ENCODE data around the gene PLD5.

DNA sequence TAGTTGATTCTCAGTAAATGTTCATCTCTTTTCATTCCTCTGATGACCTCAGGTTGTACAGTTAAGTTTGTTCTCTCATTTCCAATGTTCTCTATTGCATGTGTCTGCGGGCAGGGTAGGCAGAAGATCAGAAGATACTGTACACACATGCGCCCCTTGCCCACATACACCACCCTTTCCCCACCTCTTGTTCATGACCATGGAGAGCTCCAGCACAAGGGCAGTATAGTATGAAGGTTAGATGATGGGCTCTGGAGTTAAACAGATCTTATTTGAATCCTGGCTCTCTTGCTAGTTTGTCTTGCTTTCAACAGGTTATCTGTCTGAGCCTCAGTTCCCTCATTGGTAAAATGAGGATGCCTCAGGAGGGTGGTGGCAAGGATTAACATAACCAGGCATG is 17.8 kb upstream of the PLD5 start:
- TF ChIP-seq, protein P1, sequence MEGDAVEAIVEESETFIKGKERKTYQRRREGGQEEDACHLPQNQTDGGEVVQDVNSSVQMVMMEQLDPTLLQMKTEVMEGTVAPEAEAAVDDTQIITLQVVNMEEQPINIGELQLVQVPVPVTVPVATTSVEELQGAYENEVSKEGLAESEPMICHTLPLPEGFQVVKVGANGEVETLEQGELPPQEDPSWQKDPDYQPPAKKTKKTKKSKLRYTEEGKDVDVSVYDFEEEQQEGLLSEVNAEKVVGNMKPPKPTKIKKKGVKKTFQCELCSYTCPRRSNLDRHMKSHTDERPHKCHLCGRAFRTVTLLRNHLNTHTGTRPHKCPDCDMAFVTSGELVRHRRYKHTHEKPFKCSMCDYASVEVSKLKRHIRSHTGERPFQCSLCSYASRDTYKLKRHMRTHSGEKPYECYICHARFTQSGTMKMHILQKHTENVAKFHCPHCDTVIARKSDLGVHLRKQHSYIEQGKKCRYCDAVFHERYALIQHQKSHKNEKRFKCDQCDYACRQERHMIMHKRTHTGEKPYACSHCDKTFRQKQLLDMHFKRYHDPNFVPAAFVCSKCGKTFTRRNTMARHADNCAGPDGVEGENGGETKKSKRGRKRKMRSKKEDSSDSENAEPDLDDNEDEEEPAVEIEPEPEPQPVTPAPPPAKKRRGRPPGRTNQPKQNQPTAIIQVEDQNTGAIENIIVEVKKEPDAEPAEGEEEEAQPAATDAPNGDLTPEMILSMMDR (conservative IDR thresholded peaks at IDR 0.05; ENCODE audit: low read depth, low read length): no peak
- TF ChIP-seq EZH2 (IDR thresholded peaks at IDR 0.05; ENCODE audit: borderline replicate concordance, low read depth, low read length, poor library complexity, severe bottlenecking): no peak
